CD4-positive, alpha-beta memory T cell (primary cell): ENCODE results near the gene C14orf93. TPM values are rescaled to one million over a fixed set of nuclear protein-coding genes. Genes with fewer than 3 reads are reported as not detected.

Experiments used
- CTCF ChIA-PET: fragments of 350-600 bp; sonication (Branson Sonifier 250); formaldehyde crosslinking; loops from one replicate; lab custom pipeline; 2021; ENCODE audit warnings: inconsistent platforms; ENCODE audit not compliant: partially characterized antibody; lab: Charles Lee
- POLR2A ChIA-PET: fragments of 350-600 bp; sonication (Branson Sonifier 250); formaldehyde crosslinking; loops from one replicate; lab custom pipeline; 2021; ENCODE audit not compliant: partially characterized antibody; lab: Charles Lee
- DNase-seq, 5 donors: peaks; one replicate each; pipeline versions ENCODE4 v3.0.0 to v3.0.0-alpha.2; 2020 to 2022; ENCODE audit warnings: mixed read lengths in 1 of 5
- H3K27ac ChIP-seq: one replicate; pipeline ENCODE4 v1.7.0; 2013; ENCODE audit warnings: low read depth, low read length
- H3K27me3 ChIP-seq: 2 replicates; pipeline ENCODE4 v1.7.0; 2013; ENCODE audit warnings: mild to moderate bottlenecking, low read length, moderate library complexity; ENCODE audit not compliant: insufficient read depth
- H3K36me3 ChIP-seq: 2 replicates; pipeline ENCODE4 v1.7.0; 2013; ENCODE audit warnings: mild to moderate bottlenecking, low read length, moderate library complexity; ENCODE audit not compliant: insufficient read depth
- H3K4me1 ChIP-seq: 2 replicates; pipeline ENCODE4 v1.7.0; 2013; ENCODE audit warnings: mild to moderate bottlenecking, low read length, moderate library complexity; ENCODE audit not compliant: insufficient read depth
- H3K4me3 ChIP-seq, 2 donors: one replicate each; pipeline ENCODE4 v1.7.0; 2013; ENCODE audit warnings: low read length in 2 of 2, mild to moderate bottlenecking in 1 of 2
- H3K9me3 ChIP-seq, 2 donors: one replicate each; pipeline ENCODE4 v1.7.0; 2013; ENCODE audit warnings: low read length in 2 of 2, control low read depth in 1 of 2; ENCODE audit not compliant: control insufficient read depth in 1 of 2
- H3K27ac Mint-ChIP-seq, 7 donors: one replicate each; pipeline ENCODE4 v1.8.0; 2020 to 2021; ENCODE audit warnings: mixed read lengths in 7 of 7, mild to moderate bottlenecking in 6 of 7, inconsistent platforms in 3 of 7, moderate library complexity in 3 of 7
- H3K27me3 Mint-ChIP-seq, 2 donors: one replicate each; pipeline ENCODE4 v1.8.0; 2020 to 2021; ENCODE audit warnings: mixed read lengths in 2 of 2
- H3K36me3 Mint-ChIP-seq, 2 donors: one replicate each; pipeline ENCODE4 v1.8.0; 2020 to 2021; ENCODE audit warnings: mixed read lengths in 2 of 2, inconsistent platforms in 1 of 2, mild to moderate bottlenecking in 1 of 2
- H3K4me1 Mint-ChIP-seq, 4 donors: one replicate each; pipeline ENCODE4 v1.8.0; 2020 to 2021; ENCODE audit warnings: mixed read lengths in 4 of 4, mild to moderate bottlenecking in 1 of 4
- H3K4me3 Mint-ChIP-seq, 8 donors: one replicate each; pipeline ENCODE4 v1.8.0; 2020 to 2021; ENCODE audit warnings: mixed read lengths in 8 of 8, mild to moderate bottlenecking in 7 of 8, moderate library complexity in 6 of 8, inconsistent platforms in 3 of 8
- H3K9me3 Mint-ChIP-seq, 8 donors: one replicate each; pipeline ENCODE4 v1.8.0; 2020 to 2021; ENCODE audit warnings: mixed read lengths in 8 of 8, mild to moderate bottlenecking in 5 of 8, inconsistent platforms in 3 of 8, moderate library complexity in 1 of 8
- intact Hi-C: fragments of 100-400 bp; cut with micrococcal nuclease; formaldehyde crosslinking; loops from one replicate; pipeline ENCODE4 v1.15.1; 2023
- polyA plus RNA-seq, 2 donors: library from polyadenylated mRNA; unstranded; fragments of 300-500 nt; fragmentation: Illumina TruSeq; gene quantifications; one replicate each; pipeline ENCODE4 v1.2.3, GENCODE V29; 2021
- total RNA-seq, 2 experiments: library from RNA; stranded (reverse); gene quantifications; one replicate each; pipeline ENCODE4 v1.2.3, GENCODE V29; 2021

The C14orf93 gene
- total RNA-seq (10 to 100 TPM; 13.2 to 13.3 TPM), polyA plus RNA-seq (1 to 10 TPM; 6.0 to 7.9 TPM)

- Histone ChIP-seq H3K36me3 (no peaks in the 10 kb centered on the region), H3K4me3 (peak within 1 kb of the TSS; percentile 60 to 80), H3K27me3 (no peaks in the 10 kb centered on the region), H3K9me3 (no peaks in the 10 kb centered on the region), H3K27ac (peak within 1 kb of the TSS; percentile 69), H3K4me1 (peaks cover 37% of the 10 kb centered on the region)
- peak within 1 kb of the TSS; percentile 90 to 99 (median 97) for H3K27ac Mint-ChIP-seq
- intact Hi-C loops, result no loop called here
- peak within 1 kb of the TSS; percentile 90 to 100 (median 96) for H3K4me3 Mint-ChIP-seq
- ChIA-PET POLR2A (interaction anchor here (1.0 kb wide), 1 partner anchor 10 kb away, joined by 3 read pairs; no protein-coding TSS in a partner anchor), CTCF (interaction anchor here (0.7 to 3.4 kb wide), 6 partner anchors 15 to 146 kb away, joined by 3 to 18 read pairs (median 6); partner anchors contain the start of gene CDH24)
- no peaks in the 10 kb centered on the region for H3K9me3 Mint-ChIP-seq
- peak; percentile 71 to 74 (median 74) for DNase-seq
- peaks cover 0 to 6% of the 10 kb centered on the region in 2 donors for H3K36me3 Mint-ChIP-seq
- no peaks in the 10 kb centered on the region for H3K27me3 Mint-ChIP-seq
- peaks cover 17 to 53% (median 32%) of the 10 kb centered on the region in 4 donors for H3K4me1 Mint-ChIP-seq
Measured at GRCh38 chr14:23009939-23010726, at the start of gene C14orf93. TSS of gene C14orf93 (minus strand) at chr14:23010143. CDS start at chr14:22999023, 11,120 bp downstream.

- Histone ChIP-seq H3K27me3 (no peaks in the 10 kb centered on the region), H3K4me1 (peaks cover 17% of the 10 kb centered on the region), H3K27ac (no peak overlapping the region), H3K36me3 (peaks cover 39% of the 10 kb centered on the region), H3K4me3 (no peak overlapping the region), H3K9me3 (no peaks in the 10 kb centered on the region)
- ChIA-PET CTCF (interaction anchor here (0.6 to 19.0 kb wide), 25 partner anchors 9 to 1218 kb away, joined by 3 to 1070 read pairs (median 6); partner anchors contain the start of genes AJUBA, HAUS4, PPP1R3E and PRMT5), POLR2A (interaction anchor here (0.6 to 9.4 kb wide), 16 partner anchors 9 to 1155 kb away, joined by 3 to 82 read pairs (median 5); partner anchors contain the start of genes ACIN1, AJUBA, C14orf119 and CHMP4A)
- peak overlapping the region in 3 of 7 donors; percentile 49 to 82 (median 79) for H3K27ac Mint-ChIP-seq
- H3K27me3 Mint-ChIP-seq, result peaks cover 0 to 1% of the 10 kb centered on the region in 2 donors
- H3K36me3 Mint-ChIP-seq, result peaks cover 33 to 50% of the 10 kb centered on the region in 2 donors
- DNase-seq, result no peak
- intact Hi-C loops, result loop anchor here (1.0 to 5.0 kb wide), 7 partner anchors 10 to 237 kb away; partner anchors contain the start of gene PRMT5
- H3K4me1 Mint-ChIP-seq, result peaks cover 11 to 21% (median 16%) of the 10 kb centered on the region in 4 donors
- peak overlapping the region in 5 of 8 donors; percentile 1 to 44 (median 5) for H3K4me3 Mint-ChIP-seq
- H3K9me3 Mint-ChIP-seq, result no peaks in the 10 kb centered on the region
Measured at GRCh38 chr14:23058654-23059504, 48.9 kb upstream of the C14orf93 start.

GRCh38 chr14:23057757-23058653 lies 48.1 kb upstream of the C14orf93 start:
- no peaks in the 10 kb centered on the region for H3K9me3 Mint-ChIP-seq
- peaks cover 0 to 1% of the 10 kb centered on the region in 2 donors for H3K27me3 Mint-ChIP-seq
- H3K4me3 ChIP-seq, result peak overlapping the region; percentile 36 to 89
- H3K36me3 Mint-ChIP-seq, result peaks cover 26 to 42% of the 10 kb centered on the region in 2 donors
- H3K36me3 ChIP-seq, result peaks cover 30% of the 10 kb centered on the region
- H3K27ac ChIP-seq, result peak overlapping the region; percentile 36
- no peaks in the 10 kb centered on the region for H3K27me3 ChIP-seq
- intact Hi-C loops, result loop anchor here (1.0 to 5.0 kb wide), 8 partner anchors 11 to 487 kb away; partner anchors contain the start of gene PRMT5
- ChIA-PET CTCF (interaction anchor here (0.8 to 19.0 kb wide), 24 partner anchors 9 to 1217 kb away, joined by 3 to 1070 read pairs (median 6); partner anchors contain the start of genes AJUBA, HAUS4, PPP1R3E and PRMT5), POLR2A (interaction anchor here (0.6 to 9.4 kb wide), 22 partner anchors 10 to 1156 kb away, joined by 3 to 82 read pairs (median 4); partner anchors contain the start of genes ACIN1, AJUBA, C14orf119 and CHMP4A)
- H3K27ac Mint-ChIP-seq, result peak overlapping the region in 6 of 7 donors; percentile 60 to 83 (median 82)
- H3K4me1 Mint-ChIP-seq, result peaks cover 11 to 21% (median 15%) of the 10 kb centered on the region in 4 donors
- peak overlapping the region; percentile 84 to 91 (median 88) for H3K4me3 Mint-ChIP-seq
- peaks cover 17% of the 10 kb centered on the region for H3K4me1 ChIP-seq
- no peaks in the 10 kb centered on the region for H3K9me3 ChIP-seq
- peak; percentile 80 to 84 (median 82) for DNase-seq

- H3K27ac Mint-ChIP-seq, result peak within 1 kb of the TSS; percentile 60 to 84 (median 82)
- Histone ChIP-seq H3K27me3 (no peaks in the 10 kb centered on the region), H3K4me3 (peak within 1 kb of the TSS; percentile 36 to 89), H3K27ac (peak within 1 kb of the TSS; percentile 36), H3K36me3 (peaks cover 22% of the 10 kb centered on the region), H3K4me1 (peaks cover 17% of the 10 kb centered on the region), H3K9me3 (no peaks in the 10 kb centered on the region)
- H3K27me3 Mint-ChIP-seq, result peaks cover 0 to 1% of the 10 kb centered on the region in 2 donors
- H3K4me3 Mint-ChIP-seq, result peak within 1 kb of the TSS; percentile 87 to 95 (median 90)
- ChIA-PET CTCF (interaction anchor here (0.7 to 19.0 kb wide), 33 partner anchors 9 to 1216 kb away, joined by 3 to 1070 read pairs (median 6); partner anchors contain the start of genes ACIN1, AJUBA, C14orf119 and HAUS4), POLR2A (interaction anchor here (0.7 to 9.4 kb wide), 21 partner anchors 11 to 501 kb away, joined by 3 to 82 read pairs (median 4); partner anchors contain the start of genes ACIN1, AJUBA, C14orf119 and HAUS4)
- peaks cover 18 to 33% of the 10 kb centered on the region in 2 donors for H3K36me3 Mint-ChIP-seq
- intact Hi-C loops, result loop anchor here (1.0 to 5.0 kb wide), 3 partner anchors 50 to 486 kb away; no protein-coding TSS in a partner anchor
- peak; percentile 57 to 76 (median 60) for DNase-seq
- H3K4me1 Mint-ChIP-seq, result peaks cover 11 to 21% (median 15%) of the 10 kb centered on the region in 4 donors
- no peaks in the 10 kb centered on the region for H3K9me3 Mint-ChIP-seq
Measured at GRCh38 chr14:23056956-23057756, 47.2 kb upstream of the C14orf93 start, which contains the start of gene CDH24. TSS of gene CDH24 (minus strand) at chr14:23057520. CDS start at chr14:23055733, 1,787 bp downstream.
